GM12891 (cell line): Measurements from ENCODE around the gene PAX3.

Experiments used
- POLR2A ChIP-seq: IDR thresholded peaks from 2 replicates; pipeline ENCODE4 v1.6.1; 2011; ENCODE audit warnings: low read depth, low read length, control low read depth
- POLR2AphosphoS5 ChIP-seq: IDR thresholded peaks from 2 replicates; pipeline ENCODE4 v1.6.1; 2011; ENCODE audit warnings: low read depth, low read length, control low read depth
- SPI1 ChIP-seq: IDR thresholded peaks from 2 replicates; pipeline ENCODE4 v1.6.1; 2011; ENCODE audit warnings: low read depth, low read length, control low read depth
- TAF1 ChIP-seq: IDR thresholded peaks from 2 replicates; pipeline ENCODE4 v1.6.1; 2011; ENCODE audit warnings: low read depth, low read length, control low read depth

DNA sequence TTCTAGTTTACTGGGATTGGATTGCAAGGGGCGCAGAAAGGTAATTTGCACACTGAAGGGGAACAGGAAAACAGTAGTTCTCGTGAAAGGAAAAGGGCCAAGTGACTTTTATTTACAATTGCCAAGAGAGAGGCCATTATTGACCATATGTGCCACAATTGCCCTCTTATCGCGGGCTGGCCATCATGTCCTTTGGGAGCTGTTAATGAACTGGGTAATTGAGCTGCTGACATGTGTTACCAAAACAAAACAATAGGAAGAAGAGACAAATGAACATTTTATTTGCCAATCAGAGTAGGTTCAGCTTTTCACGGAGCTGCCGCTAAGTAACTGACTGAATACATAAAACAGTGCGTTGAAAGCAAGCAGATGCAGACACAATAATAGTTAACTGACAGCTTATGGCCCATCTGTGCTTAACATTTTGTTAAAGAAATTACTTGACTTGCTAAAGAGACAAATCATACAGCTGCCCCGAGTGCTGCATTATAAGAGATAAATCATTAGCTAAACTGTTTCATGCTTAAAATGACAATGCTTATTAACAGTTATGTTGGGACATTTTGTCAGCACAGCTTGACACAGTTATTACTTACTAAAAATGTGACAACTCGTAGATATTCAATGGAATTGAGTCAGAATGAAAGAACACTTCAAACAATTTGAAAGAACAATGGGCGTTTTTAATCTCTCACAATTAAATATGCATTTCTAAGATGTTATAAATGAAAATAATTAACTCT, 57.5 kb downstream of the PAX3 start:
- TF ChIP-seq SPI1 (no peak), POLR2AphosphoS5 (no peak), POLR2A (no peak), TAF1 (no peak)
